ENCODE results near the gene HOGA1.

- no peak for TF ChIP-seq CTCF (conservative IDR thresholded peaks at IDR 0.05; ENCODE audit: low read depth in 2 of 2)
- TF ChIP-seq EZH2 (IDR thresholded peaks at IDR 0.05; ENCODE audit: low read depth, unreplicated experiment), result no peak
- TF ChIP-seq REST (IDR thresholded peaks at IDR 0.05; ENCODE audit: unreplicated experiment), result no peak
- TF ChIP-seq, protein P1, sequence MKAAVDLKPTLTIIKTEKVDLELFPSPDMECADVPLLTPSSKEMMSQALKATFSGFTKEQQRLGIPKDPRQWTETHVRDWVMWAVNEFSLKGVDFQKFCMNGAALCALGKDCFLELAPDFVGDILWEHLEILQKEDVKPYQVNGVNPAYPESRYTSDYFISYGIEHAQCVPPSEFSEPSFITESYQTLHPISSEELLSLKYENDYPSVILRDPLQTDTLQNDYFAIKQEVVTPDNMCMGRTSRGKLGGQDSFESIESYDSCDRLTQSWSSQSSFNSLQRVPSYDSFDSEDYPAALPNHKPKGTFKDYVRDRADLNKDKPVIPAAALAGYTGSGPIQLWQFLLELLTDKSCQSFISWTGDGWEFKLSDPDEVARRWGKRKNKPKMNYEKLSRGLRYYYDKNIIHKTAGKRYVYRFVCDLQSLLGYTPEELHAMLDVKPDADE (IDR thresholded peaks at IDR 0.05), result no peak
- no peak for TF ChIP-seq CREB1 (CRISPR knock-in tag; IDR thresholded peaks at IDR 0.05; ENCODE audit: low read depth)
- TF ChIP-seq POLR2AphosphoS5 (IDR thresholded peaks at IDR 0.05; ENCODE audit: low read depth), result no peak
These were observed 36.2 kb upstream of the HOGA1 start for GRCh38 chr10:97547962-97548361.

All from GM23338 (cell line).